GM21447 (cell line): ENCODE results near the gene DIO2.

Source experiments
- ATAC-seq: cut with Tn5 transposase; IDR thresholded peaks from one replicate; pipeline ENCODE4 v1.9.1; 2021; ENCODE audit not compliant: unreplicated experiment

DIO2 gene

DNA sequence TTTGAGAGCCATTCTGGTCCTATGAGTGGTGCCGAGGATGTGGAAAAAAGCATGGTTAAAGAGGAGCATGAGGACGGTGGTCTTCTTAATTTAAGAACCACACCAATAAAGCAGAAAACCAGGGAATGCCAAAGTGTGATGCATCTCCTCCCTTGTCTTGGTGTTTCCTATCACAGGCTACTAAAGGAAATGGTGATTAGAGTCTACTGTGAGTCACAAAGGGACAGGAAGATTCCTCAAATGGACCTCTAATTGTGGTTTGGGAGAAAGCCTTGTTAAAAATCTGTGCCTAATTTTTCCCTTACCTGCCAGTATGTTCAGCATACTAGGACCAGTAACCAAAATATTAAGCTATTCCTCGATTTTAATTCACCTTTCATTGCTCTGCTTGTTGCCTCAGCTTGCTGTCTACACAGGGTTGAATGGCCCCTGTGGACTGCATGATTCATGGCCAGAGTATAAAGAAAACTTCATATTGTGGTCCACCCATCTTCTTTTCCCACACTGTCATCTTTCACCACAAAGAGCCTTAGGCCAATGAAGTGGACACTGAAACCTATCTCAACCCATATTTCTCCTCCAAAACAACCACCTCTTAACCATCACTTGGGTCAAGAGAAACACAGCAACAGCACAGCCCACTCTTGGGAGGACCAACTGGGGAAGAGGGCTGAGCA, 38.8 kb downstream of the DIO2 start:
- ATAC-seq: no peak

DNA sequence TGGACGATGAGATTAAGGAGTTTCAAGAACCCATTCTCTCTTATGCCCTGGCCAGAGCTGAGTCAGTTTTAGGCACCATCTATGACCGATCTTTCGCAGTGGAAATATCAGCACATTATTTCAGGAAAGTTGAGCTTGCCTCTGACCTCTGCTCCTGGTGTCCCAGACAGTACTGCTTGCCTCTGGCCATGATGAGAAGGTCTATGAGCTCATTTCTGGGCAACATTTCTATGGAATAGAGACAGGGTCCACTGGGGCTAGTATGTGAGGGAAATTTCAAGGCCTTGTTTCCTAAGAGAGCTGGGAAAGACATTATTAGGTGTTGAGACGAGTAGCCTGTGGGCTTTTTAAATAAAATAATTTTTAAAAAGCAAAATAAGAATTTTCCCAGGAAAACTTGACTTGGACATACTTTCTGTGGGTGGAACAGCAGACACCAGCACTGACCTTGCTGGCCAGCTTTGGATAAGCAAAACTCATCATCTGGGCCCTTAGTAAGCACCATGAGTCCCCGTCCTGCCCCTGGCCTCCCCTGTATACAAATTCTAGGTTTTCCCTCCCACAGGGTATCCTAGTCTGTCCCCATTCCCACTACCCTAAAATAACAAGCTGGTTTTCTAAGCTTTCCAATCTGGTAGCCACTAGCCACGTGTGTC, 43.4 kb downstream of the DIO2 start:
- no peak for ATAC-seq

DNA sequence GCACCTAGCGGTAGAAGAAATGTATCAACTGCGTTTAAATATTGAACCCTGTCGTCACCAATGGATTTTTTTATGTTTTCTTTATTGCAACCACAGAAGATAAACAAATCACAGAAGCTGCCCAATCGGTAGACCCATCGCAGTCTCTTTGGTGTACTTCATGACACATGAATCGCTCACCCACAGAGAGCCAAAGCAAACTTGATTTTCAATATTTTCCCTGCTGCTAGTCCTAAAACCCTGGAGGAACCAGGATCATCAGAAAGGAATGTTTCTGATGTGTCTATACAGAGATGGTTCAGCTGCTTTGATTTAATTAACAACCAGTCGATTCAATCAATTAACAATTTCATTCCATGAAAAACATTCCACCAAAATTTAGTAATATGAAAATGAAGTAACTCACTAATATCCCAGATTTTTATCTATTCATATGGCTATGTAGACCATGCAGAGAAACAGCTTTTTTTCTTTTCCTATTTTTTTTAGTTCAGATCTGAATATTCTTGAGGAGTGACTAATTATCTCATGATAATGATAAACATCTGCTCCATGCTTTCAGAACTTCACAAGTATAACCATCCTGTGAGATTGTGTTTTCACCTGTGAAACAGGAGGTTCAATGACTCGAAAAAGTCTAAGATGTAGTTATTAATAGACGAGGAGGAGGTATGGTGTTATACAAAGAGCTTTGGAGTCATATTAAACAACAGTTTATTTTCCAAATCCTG, 46.1 kb downstream of the DIO2 start:
- ATAC-seq: no peak

DNA sequence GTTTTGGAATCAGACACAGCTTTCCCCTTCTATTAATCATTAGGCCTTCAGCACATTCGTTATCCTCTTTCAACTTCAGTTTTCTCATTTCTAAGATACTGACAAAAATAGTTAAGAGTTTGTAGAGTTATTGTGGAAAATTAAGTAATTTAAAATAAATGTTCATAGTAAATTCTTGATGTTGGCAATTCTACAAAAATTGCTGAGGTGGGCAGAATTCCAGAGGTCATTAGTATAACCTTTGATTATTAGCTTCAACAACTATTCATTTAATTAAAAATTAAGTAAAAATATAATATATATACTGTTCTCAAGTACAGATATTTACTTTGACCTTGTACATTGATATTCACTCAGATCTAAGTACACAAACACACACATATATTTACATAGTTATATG, 58.5 kb downstream of the DIO2 start:
- no peak for ATAC-seq

DNA sequence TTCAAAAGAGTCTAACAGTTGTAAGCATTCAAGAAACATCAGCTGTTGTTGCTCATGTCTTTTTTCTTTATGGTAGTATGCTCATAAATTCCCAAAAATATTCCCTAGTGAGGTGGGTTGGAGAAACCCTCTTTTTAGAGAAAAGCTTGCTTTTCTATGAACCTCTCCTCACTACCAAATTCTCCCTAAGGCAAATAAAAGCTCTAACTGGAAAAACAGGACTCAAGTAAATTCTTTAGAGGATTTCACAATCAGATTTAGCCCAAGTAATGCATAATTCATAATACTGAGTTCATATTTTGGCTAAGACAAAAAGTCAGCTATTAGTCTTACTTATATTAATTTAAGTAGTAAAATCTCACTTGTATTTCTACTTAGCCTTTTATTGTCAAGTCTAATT, 59.1 kb downstream of the DIO2 start:
- ATAC-seq: no peak

DNA sequence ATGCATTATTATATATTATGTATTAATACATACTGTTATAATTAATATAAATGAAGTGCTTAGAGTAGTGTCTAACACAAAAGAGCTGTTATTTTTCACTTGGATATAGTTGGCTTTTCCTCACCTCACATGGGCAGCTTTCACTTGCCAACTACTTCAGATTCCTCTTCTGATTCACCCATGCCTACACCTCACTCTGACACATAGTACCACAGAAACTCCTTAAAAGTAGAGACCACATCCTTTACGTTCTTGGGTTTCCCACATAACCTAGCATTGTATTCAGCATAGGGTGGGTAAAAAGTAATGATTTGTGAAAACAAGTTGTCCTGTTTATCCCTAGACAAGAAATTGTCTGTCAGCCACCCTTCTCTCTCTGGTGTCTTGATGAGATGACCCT, 61.0 kb downstream of the DIO2 start:
- no peak for ATAC-seq
